Measurements from ENCODE around the gene CADM1.

CADM1 gene

GRCh38 chr11:115146425-115146824, 357.8 kb downstream of the CADM1 start:
- Histone ChIP-seq H3K36me3 (ENCODE audit: insufficient read depth) (no peaks in the 10 kb centered on the region), H3K4me2 (no peak overlapping the region), H3K27me3 (ENCODE audit: insufficient read depth, low read depth) (no peaks in the 10 kb centered on the region), H3K4me1 (ENCODE audit: low read depth, poor library complexity, severe bottlenecking) (no peaks in the 10 kb centered on the region), H3K79me2 (ENCODE audit: insufficient read depth, low read depth) (no peaks in the 10 kb centered on the region), H3K27ac (no peak overlapping the region), H3K9ac (no peak overlapping the region), H2AFZ (ENCODE audit: low read depth) (no peak overlapping the region), H4K20me1 (ENCODE audit: insufficient read depth) (no peaks in the 10 kb centered on the region), H3K4me3 (IDR thresholded peaks at IDR 0.05; ENCODE audit: insufficient read depth, low read depth, low read length) (no peak overlapping the region)
- TF ChIP-seq, protein P1, sequence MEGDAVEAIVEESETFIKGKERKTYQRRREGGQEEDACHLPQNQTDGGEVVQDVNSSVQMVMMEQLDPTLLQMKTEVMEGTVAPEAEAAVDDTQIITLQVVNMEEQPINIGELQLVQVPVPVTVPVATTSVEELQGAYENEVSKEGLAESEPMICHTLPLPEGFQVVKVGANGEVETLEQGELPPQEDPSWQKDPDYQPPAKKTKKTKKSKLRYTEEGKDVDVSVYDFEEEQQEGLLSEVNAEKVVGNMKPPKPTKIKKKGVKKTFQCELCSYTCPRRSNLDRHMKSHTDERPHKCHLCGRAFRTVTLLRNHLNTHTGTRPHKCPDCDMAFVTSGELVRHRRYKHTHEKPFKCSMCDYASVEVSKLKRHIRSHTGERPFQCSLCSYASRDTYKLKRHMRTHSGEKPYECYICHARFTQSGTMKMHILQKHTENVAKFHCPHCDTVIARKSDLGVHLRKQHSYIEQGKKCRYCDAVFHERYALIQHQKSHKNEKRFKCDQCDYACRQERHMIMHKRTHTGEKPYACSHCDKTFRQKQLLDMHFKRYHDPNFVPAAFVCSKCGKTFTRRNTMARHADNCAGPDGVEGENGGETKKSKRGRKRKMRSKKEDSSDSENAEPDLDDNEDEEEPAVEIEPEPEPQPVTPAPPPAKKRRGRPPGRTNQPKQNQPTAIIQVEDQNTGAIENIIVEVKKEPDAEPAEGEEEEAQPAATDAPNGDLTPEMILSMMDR (conservative IDR thresholded peaks at IDR 0.05; ENCODE audit: low read depth, low read length), result no peak

DNA sequence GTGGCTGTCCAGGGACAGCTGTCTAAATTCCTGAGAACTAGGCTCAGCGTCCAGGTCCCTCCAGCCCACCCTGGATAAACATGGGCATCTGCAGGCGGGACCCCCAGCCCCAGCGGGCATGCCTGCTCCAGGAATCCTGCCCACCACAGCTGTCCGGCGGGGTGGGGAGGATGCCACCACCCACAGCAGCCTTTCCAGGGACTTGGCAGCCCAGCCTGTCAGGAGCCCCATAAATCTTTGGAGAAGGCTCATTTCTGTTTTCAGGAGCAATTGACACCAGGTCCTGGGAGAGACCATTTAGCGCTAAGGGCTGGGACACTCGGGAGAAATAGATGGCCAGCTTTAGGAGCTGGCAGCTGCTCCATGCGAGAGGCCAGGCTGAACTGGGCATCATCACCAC, 358.9 kb downstream of the CADM1 start:
- H3K4me1 ChIP-seq (ENCODE audit: low read depth, poor library complexity, severe bottlenecking), result no peaks in the 10 kb centered on the region
- H3K4me2 ChIP-seq, result no peak overlapping the region
- H4K20me1 ChIP-seq (ENCODE audit: insufficient read depth), result no peaks in the 10 kb centered on the region
- H3K36me3 ChIP-seq (ENCODE audit: insufficient read depth), result no peaks in the 10 kb centered on the region
- no peak overlapping the region for H3K9ac ChIP-seq
- no peaks in the 10 kb centered on the region for H3K79me2 ChIP-seq (ENCODE audit: insufficient read depth, low read depth)
- TF ChIP-seq, protein P1 (conservative IDR thresholded peaks at IDR 0.05; ENCODE audit: low read depth, low read length), result no peak
- H2AFZ ChIP-seq (ENCODE audit: low read depth), result no peak overlapping the region
- no peak overlapping the region for H3K27ac ChIP-seq
- no peak overlapping the region for H3K4me3 ChIP-seq (IDR thresholded peaks at IDR 0.05; ENCODE audit: insufficient read depth, low read depth, low read length)
- H3K27me3 ChIP-seq (ENCODE audit: insufficient read depth, low read depth), result no peaks in the 10 kb centered on the region

- H3K27ac ChIP-seq, result no peak overlapping the region
- H3K4me3 ChIP-seq (IDR thresholded peaks at IDR 0.05; ENCODE audit: insufficient read depth, low read depth, low read length), result no peak overlapping the region
- no peaks in the 10 kb centered on the region for H3K4me1 ChIP-seq (ENCODE audit: low read depth, poor library complexity, severe bottlenecking)
- H3K9ac ChIP-seq, result no peak overlapping the region
- no peaks in the 10 kb centered on the region for H3K36me3 ChIP-seq (ENCODE audit: insufficient read depth)
- H3K27me3 ChIP-seq (ENCODE audit: insufficient read depth, low read depth), result no peaks in the 10 kb centered on the region
- no peak overlapping the region for H3K4me2 ChIP-seq
- H3K79me2 ChIP-seq (ENCODE audit: insufficient read depth, low read depth), result no peaks in the 10 kb centered on the region
- H2AFZ ChIP-seq (ENCODE audit: low read depth), result no peak overlapping the region
- no peaks in the 10 kb centered on the region for H4K20me1 ChIP-seq (ENCODE audit: insufficient read depth)
- TF ChIP-seq, protein P1 (conservative IDR thresholded peaks at IDR 0.05; ENCODE audit: low read depth, low read length), result no peak
These were observed 359.3 kb downstream of the CADM1 start for GRCh38 chr11:115144914-115145313.

- Histone ChIP-seq H3K9ac (no peak overlapping the region), H3K27me3 (ENCODE audit: insufficient read depth, low read depth) (no peaks in the 10 kb centered on the region), H4K20me1 (ENCODE audit: insufficient read depth) (no peaks in the 10 kb centered on the region), H3K27ac (no peak overlapping the region), H3K79me2 (ENCODE audit: insufficient read depth, low read depth) (no peaks in the 10 kb centered on the region), H3K4me3 (IDR thresholded peaks at IDR 0.05; ENCODE audit: insufficient read depth, low read depth, low read length) (no peak overlapping the region), H3K4me2 (no peak overlapping the region), H3K36me3 (ENCODE audit: insufficient read depth) (no peaks in the 10 kb centered on the region), H2AFZ (ENCODE audit: low read depth) (no peak overlapping the region), H3K4me1 (ENCODE audit: low read depth, poor library complexity, severe bottlenecking) (no peaks in the 10 kb centered on the region)
- TF ChIP-seq, protein P1 (conservative IDR thresholded peaks at IDR 0.05; ENCODE audit: low read depth, low read length), result no peak
These were observed 360.2 kb downstream of the CADM1 start for GRCh38 chr11:115144014-115144413.
